Thyroid gland (tissue), 4 donors: ENCODE data around the gene KAZALD1.

Source experiments
- POLR2A ChIP-seq, 2 donors: fragments of 450-650 bp; IDR thresholded peaks; one replicate each; pipeline ENCODE4 v1.6.1; 2017; ENCODE audit warnings: antibody characterized with exemption in 2 of 2, mild to moderate bottlenecking in 2 of 2, moderate library complexity in 1 of 2
- TF ChIP-seq, protein P1 (sequence below), 6 experiments: fragments of 200-600 bp in 3 of 6; fragments of 450-650 bp in 3 of 6; sonication (generic) in 3 of 6; IDR thresholded peaks; one replicate each; pipeline ENCODE4 v1.5.1; 2016 to 2019; ENCODE audit warnings: antibody characterized with exemption in 6 of 6, mild to moderate bottlenecking in 2 of 6, inconsistent platforms in 1 of 6, moderate library complexity in 1 of 6

DNA sequence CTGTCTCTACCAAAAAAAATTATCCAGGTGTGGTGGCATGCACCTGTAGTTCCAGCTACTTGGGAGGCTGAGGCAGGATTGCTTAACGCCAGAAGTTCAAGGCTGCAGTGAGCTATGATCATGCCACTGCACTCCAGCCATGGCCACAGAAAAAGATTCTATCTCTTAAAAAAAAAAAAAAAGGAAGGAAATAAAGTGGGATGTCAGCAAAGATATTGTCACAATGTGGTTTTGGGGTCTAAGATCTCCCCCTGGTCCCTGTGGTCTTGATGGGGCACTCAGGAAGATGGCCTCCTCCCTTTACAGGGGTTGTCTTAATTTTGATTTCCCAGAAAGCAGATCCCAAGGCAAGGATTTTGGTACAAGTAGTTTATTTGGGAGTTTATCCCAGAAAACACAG is 7.4 kb upstream of the KAZALD1 start:
- TF ChIP-seq, protein P1, sequence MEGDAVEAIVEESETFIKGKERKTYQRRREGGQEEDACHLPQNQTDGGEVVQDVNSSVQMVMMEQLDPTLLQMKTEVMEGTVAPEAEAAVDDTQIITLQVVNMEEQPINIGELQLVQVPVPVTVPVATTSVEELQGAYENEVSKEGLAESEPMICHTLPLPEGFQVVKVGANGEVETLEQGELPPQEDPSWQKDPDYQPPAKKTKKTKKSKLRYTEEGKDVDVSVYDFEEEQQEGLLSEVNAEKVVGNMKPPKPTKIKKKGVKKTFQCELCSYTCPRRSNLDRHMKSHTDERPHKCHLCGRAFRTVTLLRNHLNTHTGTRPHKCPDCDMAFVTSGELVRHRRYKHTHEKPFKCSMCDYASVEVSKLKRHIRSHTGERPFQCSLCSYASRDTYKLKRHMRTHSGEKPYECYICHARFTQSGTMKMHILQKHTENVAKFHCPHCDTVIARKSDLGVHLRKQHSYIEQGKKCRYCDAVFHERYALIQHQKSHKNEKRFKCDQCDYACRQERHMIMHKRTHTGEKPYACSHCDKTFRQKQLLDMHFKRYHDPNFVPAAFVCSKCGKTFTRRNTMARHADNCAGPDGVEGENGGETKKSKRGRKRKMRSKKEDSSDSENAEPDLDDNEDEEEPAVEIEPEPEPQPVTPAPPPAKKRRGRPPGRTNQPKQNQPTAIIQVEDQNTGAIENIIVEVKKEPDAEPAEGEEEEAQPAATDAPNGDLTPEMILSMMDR (IDR thresholded peaks at IDR 0.05): no peak
- no peak for TF ChIP-seq POLR2A (IDR thresholded peaks at IDR 0.05)
